ENCODE data around the gene ARSD. TPM values are rescaled to one million over a fixed set of nuclear protein-coding genes. Genes with fewer than 3 reads are reported as not detected.

ARSD gene
- total RNA-seq, 1 donor from 2014 or later, result 7.3 TPM

- Histone ChIP-seq H3K36me3 (ENCODE audit: insufficient read depth, low read length) (no peaks in the 10 kb centered on the region), H3K4me3 (ENCODE audit: insufficient read depth, low read depth, low read length) (no peak overlapping the region), H3K27me3 (ENCODE audit: insufficient read depth, low read length) (no peaks in the 10 kb centered on the region), H3K79me2 (ENCODE audit: insufficient read depth, low read length) (no peaks in the 10 kb centered on the region), H3K27ac (ENCODE audit: low read depth, low read length) (no peak overlapping the region), H3K4me1 (ENCODE audit: insufficient read depth, low read length) (no peaks in the 10 kb centered on the region), H3K9ac (ENCODE audit: low read length) (no peak overlapping the region), H2AFZ (ENCODE audit: low read depth, low read length) (no peak overlapping the region), H3K4me2 (ENCODE audit: low read length) (no peak overlapping the region), H4K20me1 (ENCODE audit: insufficient read depth, low read length) (no peaks in the 10 kb centered on the region), H3K9me3 (ENCODE audit: insufficient read depth, low read depth, low read length) (no peaks in the 10 kb centered on the region)
- Mint-ChIP-seq H3K4me1 (ENCODE audit: low read depth, unreplicated experiment) (no peaks in the 10 kb centered on the region), H3K36me3 (ENCODE audit: low read depth, unreplicated experiment) (peaks cover 1% of the 10 kb centered on the region), H3K9me3 (ENCODE audit: unreplicated experiment) (peaks cover 2% of the 10 kb centered on the region), H3K4me3 (ENCODE audit: unreplicated experiment) (no peak overlapping the region), H3K27ac (ENCODE audit: unreplicated experiment) (no peak overlapping the region), H3K27me3 (ENCODE audit: low read depth, unreplicated experiment) (no peaks in the 10 kb centered on the region)
- TF ChIP-seq EZH2 (IDR thresholded peaks at IDR 0.05; ENCODE audit: insufficient read depth, low read length), result no peak
- TF ChIP-seq CTCF (IDR thresholded peaks at IDR 0.05; ENCODE audit: insufficient read depth, low read depth, low read length), result no peak
- FAIRE-seq (no peak), DNase-seq (ENCODE audit: low read depth) (no peak)
Measured at GRCh38 chrX:2933125-2933900, 4.2 kb upstream of the ARSD start.

GRCh38 chrX:2931612-2932011, 2.5 kb upstream of the ARSD start:
- Histone ChIP-seq H3K4me3 (ENCODE audit: insufficient read depth, low read depth, low read length) (no peak overlapping the region), H3K4me1 (ENCODE audit: insufficient read depth, low read length) (no peaks in the 10 kb centered on the region), H4K20me1 (ENCODE audit: insufficient read depth, low read length) (no peaks in the 10 kb centered on the region), H3K36me3 (ENCODE audit: insufficient read depth, low read length) (no peaks in the 10 kb centered on the region), H3K27ac (ENCODE audit: low read depth, low read length) (no peak overlapping the region), H2AFZ (ENCODE audit: low read depth, low read length) (no peak overlapping the region), H3K4me2 (ENCODE audit: low read length) (no peak overlapping the region), H3K9me3 (ENCODE audit: insufficient read depth, low read depth, low read length) (no peaks in the 10 kb centered on the region), H3K79me2 (ENCODE audit: insufficient read depth, low read length) (no peaks in the 10 kb centered on the region), H3K9ac (ENCODE audit: low read length) (no peak overlapping the region), H3K27me3 (ENCODE audit: insufficient read depth, low read length) (no peaks in the 10 kb centered on the region)
- Mint-ChIP-seq H3K4me1 (ENCODE audit: low read depth, unreplicated experiment) (no peaks in the 10 kb centered on the region), H3K9me3 (ENCODE audit: unreplicated experiment) (peaks cover 2% of the 10 kb centered on the region), H3K4me3 (ENCODE audit: unreplicated experiment) (no peak overlapping the region), H3K36me3 (ENCODE audit: low read depth, unreplicated experiment) (peaks cover 1% of the 10 kb centered on the region), H3K27me3 (ENCODE audit: low read depth, unreplicated experiment) (no peaks in the 10 kb centered on the region), H3K27ac (ENCODE audit: unreplicated experiment) (no peak overlapping the region)
- FAIRE-seq (no peak), DNase-seq (ENCODE audit: low read depth) (no peak)
- TF ChIP-seq EZH2 (IDR thresholded peaks at IDR 0.05; ENCODE audit: insufficient read depth, low read length) (no peak), CTCF (IDR thresholded peaks at IDR 0.05; ENCODE audit: insufficient read depth, low read depth, low read length) (no peak)

- Histone ChIP-seq H3K27ac (ENCODE audit: low read depth, low read length) (no peak overlapping the region), H3K4me3 (ENCODE audit: insufficient read depth, low read depth, low read length) (no peak overlapping the region), H3K4me2 (ENCODE audit: low read length) (no peak overlapping the region)
Measured at GRCh38 chrX:2931155-2931554, 2.0 kb upstream of the ARSD start.

More at GRCh38 chrX:2931155-2931554, 2.0 kb upstream of the ARSD start:
- H3K36me3 Mint-ChIP-seq (ENCODE audit: low read depth, unreplicated experiment), result peaks cover 1% of the 10 kb centered on the region
- no peaks in the 10 kb centered on the region for H3K27me3 ChIP-seq (ENCODE audit: insufficient read depth, low read length)
- no peak for DNase-seq (ENCODE audit: low read depth)
- no peaks in the 10 kb centered on the region for H3K4me1 Mint-ChIP-seq (ENCODE audit: low read depth, unreplicated experiment)
- no peaks in the 10 kb centered on the region for H4K20me1 ChIP-seq (ENCODE audit: insufficient read depth, low read length)
- H3K4me1 ChIP-seq (ENCODE audit: insufficient read depth, low read length), result no peaks in the 10 kb centered on the region
- no peak for TF ChIP-seq CTCF (IDR thresholded peaks at IDR 0.05; ENCODE audit: insufficient read depth, low read depth, low read length)
- TF ChIP-seq EZH2 (IDR thresholded peaks at IDR 0.05; ENCODE audit: insufficient read depth, low read length), result no peak
- no peaks in the 10 kb centered on the region for H3K36me3 ChIP-seq (ENCODE audit: insufficient read depth, low read length)
- H3K9me3 ChIP-seq (ENCODE audit: insufficient read depth, low read depth, low read length), result no peaks in the 10 kb centered on the region
- no peak overlapping the region for H2AFZ ChIP-seq (ENCODE audit: low read depth, low read length)
- peaks cover 2% of the 10 kb centered on the region for H3K9me3 Mint-ChIP-seq (ENCODE audit: unreplicated experiment)
- H3K27ac Mint-ChIP-seq (ENCODE audit: unreplicated experiment), result no peak overlapping the region
- H3K4me3 Mint-ChIP-seq (ENCODE audit: unreplicated experiment), result no peak overlapping the region
- FAIRE-seq, result no peak
- no peaks in the 10 kb centered on the region for H3K79me2 ChIP-seq (ENCODE audit: insufficient read depth, low read length)
- no peak overlapping the region for H3K9ac ChIP-seq (ENCODE audit: low read length)
- no peaks in the 10 kb centered on the region for H3K27me3 Mint-ChIP-seq (ENCODE audit: low read depth, unreplicated experiment)
